Embryonic facial prominence (tissue), 1 donor: ENCODE data around the gene SNHG17.
"Not testable (repeated sequence)": the region's sequence is repeated elsewhere in the genome, so short reads cannot be mapped to it uniquely, and the experiment has no call there.

Experiments
- DNase-seq: peaks from one replicate; pipeline ENCODE4 v3.0.0-alpha.2; 2016; ENCODE audit errors: extremely low spot score

The SNHG17 gene

GRCh38 chr20:38447931-38448675 is 13.0 kb upstream of the SNHG17 start:
- no peak for DNase-seq

GRCh38 chr20:38447251-38447661 is 12.1 kb upstream of the SNHG17 start:
- DNase-seq = no peak

- DNase-seq = peak; percentile 80
These were observed 11.5 kb upstream of the SNHG17 start for GRCh38 chr20:38446441-38447209.

GRCh38 chr20:38445901-38446425 is 10.8 kb upstream of the SNHG17 start:
- no peak for DNase-seq

- no peak for DNase-seq
These were observed 10.3 kb upstream of the SNHG17 start for GRCh38 chr20:38445381-38445796.

- DNase-seq = no peak
These were observed 6.8 kb upstream of the SNHG17 start for GRCh38 chr20:38441916-38442315.

GRCh38 chr20:38441110-38441509 is 6.0 kb upstream of the SNHG17 start:
- not testable (repeated sequence) for DNase-seq

GRCh38 chr20:38437796-38438195 is 2.7 kb upstream of the SNHG17 start:
- DNase-seq = no peak

GRCh38 chr20:38435555-38435939 is 419 bp upstream of the SNHG17 start:
- DNase-seq = no peak

- no peak for DNase-seq
These were observed 807 bp downstream of the SNHG17 start for GRCh38 chr20:38434301-38434741.

GRCh38 chr20:38433304-38433972 is 1.7 kb downstream of the SNHG17 start:
- DNase-seq = no peak

GRCh38 chr20:38432870-38433269 is 2.3 kb downstream of the SNHG17 start:
- not testable (repeated sequence) for DNase-seq

GRCh38 chr20:38432292-38432691 is 2.8 kb downstream of the SNHG17 start:
- no peak for DNase-seq

GRCh38 chr20:38430679-38431325 is 4.3 kb downstream of the SNHG17 start:
- no peak for DNase-seq

GRCh38 chr20:38429301-38429700 is 5.8 kb downstream of the SNHG17 start:
- no peak for DNase-seq

GRCh38 chr20:38428800-38429199 is 6.3 kb downstream of the SNHG17 start:
- DNase-seq = no peak

- DNase-seq = no peak
These were observed 7.5 kb downstream of the SNHG17 start for GRCh38 chr20:38427655-38428023.

- no peak for DNase-seq
These were observed 8.9 kb downstream of the SNHG17 start for GRCh38 chr20:38426006-38426897.

GRCh38 chr20:38424401-38424800 is 10.7 kb downstream of the SNHG17 start:
- DNase-seq = no peak

- DNase-seq = no peak
These were observed 11.6 kb downstream of the SNHG17 start for GRCh38 chr20:38423541-38423940.

- no peak for DNase-seq
These were observed 13.2 kb downstream of the SNHG17 start for GRCh38 chr20:38421915-38422314.
